GM19193 (cell line): ENCODE data around the gene CDH22.

Source experiments
- POLR2A ChIP-seq: IDR thresholded peaks from 4 replicates; pipeline ENCODE4 v1.6.1; 2011; ENCODE audit not compliant: insufficient read depth, insufficient read length; ENCODE audit errors: extremely low read depth

The CDH22 gene

GRCh38 chr20:46300281-46300680, 8.0 kb downstream of the CDH22 start:
- TF ChIP-seq POLR2A, result no peak

DNA sequence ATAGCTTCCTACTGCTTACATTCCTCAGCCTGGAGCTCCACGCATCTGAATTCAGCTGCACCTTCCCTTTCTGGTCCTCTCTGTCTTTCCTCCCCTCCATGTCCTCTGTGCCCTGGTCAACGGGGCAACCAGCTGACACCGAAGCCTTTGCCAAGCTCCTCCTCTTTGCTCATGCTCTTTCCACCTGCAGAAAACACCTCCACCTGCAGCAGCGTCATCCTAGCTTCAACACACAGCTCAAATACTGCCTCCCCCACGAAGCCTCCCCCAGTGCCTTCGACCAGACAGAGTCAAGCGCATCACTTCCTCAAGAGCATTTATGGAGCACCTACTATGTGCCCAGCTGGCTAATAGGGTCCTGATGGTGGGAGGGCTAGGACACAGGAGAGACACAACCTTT, 9.2 kb downstream of the CDH22 start:
- TF ChIP-seq POLR2A, result no peak

- no peak for TF ChIP-seq POLR2A
These were observed 9.9 kb downstream of the CDH22 start for GRCh38 chr20:46298374-46298773.

GRCh38 chr20:46296526-46297250, 11.6 kb downstream of the CDH22 start:
- no peak for TF ChIP-seq POLR2A

DNA sequence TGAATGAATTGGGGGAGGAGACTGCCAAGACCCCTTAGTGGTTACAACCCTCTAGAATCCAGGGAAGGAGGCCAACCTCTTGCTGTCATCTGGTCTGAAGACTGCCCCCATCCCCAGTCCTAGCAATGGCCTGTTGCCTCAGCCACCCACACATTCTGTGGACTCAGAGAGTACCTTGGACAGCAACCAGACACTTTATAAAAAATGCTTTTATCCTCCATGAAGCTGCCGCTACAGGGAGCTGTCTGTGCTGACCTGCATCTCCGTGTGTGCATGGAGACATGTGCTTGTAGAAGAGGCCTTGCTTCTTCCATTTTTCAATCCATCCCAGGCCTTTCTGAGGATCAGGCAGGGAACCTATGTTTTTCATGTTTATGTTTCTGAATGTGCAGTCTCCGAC, 15.2 kb downstream of the CDH22 start:
- TF ChIP-seq POLR2A, result no peak

GRCh38 chr20:46291401-46291800, 16.9 kb downstream of the CDH22 start:
- TF ChIP-seq POLR2A, result no peak

GRCh38 chr20:46289432-46289831, 18.9 kb downstream of the CDH22 start:
- TF ChIP-seq POLR2A, result no peak

DNA sequence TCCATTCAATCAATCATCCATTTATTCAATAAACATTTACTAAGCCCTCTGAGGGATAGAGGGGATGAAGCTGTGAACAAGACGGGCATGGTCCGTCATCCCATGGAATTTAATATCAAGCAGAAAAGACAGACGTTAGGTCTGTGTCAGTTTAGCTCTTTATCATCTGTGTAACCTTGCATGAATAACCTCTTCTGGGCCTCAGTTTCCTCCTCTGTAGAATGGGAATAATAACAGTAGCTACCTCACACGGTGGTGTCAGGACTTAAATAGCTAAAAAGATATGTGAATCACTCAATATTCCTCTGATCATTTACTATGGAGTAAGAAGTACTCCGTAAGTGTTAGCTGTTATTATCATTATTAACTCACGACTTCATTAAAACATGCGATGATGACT, 21.3 kb downstream of the CDH22 start:
- no peak for TF ChIP-seq POLR2A

DNA sequence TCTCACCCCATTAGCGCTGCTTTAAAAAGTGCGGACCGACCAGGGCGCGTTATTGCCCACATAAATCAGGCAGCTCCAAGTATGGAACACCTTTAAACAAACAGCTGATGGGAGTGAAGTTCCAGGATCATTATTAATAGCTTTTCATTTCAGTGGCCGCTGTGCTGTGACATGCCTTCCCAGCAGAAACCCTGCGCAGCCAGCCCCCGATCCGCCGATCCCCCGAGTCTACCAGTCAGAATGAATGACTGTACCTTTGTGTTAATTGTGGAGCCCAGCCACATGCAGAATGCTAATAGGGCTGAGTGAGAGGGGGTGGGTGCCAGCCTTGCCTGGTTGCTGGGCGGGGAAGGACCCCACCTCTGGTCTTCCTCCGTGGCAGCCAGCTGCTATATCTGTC, 21.9 kb downstream of the CDH22 start:
- no peak for TF ChIP-seq POLR2A

GRCh38 chr20:46285740-46286139, 22.6 kb downstream of the CDH22 start:
- no peak for TF ChIP-seq POLR2A

GRCh38 chr20:46285072-46285471, 23.2 kb downstream of the CDH22 start:
- TF ChIP-seq POLR2A, result no peak

GRCh38 chr20:46284040-46284427, 24.3 kb downstream of the CDH22 start:
- TF ChIP-seq POLR2A, result no peak

GRCh38 chr20:46283426-46284039, 24.8 kb downstream of the CDH22 start:
- no peak for TF ChIP-seq POLR2A

DNA sequence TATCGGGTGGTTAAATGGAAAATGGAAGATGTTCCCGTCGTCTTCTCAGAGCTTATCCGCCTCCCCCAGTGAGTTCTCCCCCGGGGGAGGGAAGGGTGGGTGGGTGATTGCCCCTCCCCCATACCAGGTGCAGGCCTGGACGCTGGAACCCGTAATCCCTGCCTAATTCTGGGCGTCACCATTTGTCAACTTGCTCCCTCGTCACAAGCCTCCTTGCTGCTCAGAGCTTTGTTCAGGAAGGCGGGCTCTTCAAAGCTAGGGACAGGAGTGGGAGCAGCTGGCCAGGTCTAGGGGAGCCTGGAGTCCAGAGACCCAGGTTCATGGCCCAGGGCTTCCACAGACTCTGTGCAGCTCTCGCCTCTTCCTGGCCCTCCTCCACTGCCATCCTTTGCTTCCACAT, 25.6 kb downstream of the CDH22 start:
- TF ChIP-seq POLR2A, result no peak

GRCh38 chr20:46279103-46279502, 29.2 kb downstream of the CDH22 start:
- TF ChIP-seq POLR2A, result no peak

DNA sequence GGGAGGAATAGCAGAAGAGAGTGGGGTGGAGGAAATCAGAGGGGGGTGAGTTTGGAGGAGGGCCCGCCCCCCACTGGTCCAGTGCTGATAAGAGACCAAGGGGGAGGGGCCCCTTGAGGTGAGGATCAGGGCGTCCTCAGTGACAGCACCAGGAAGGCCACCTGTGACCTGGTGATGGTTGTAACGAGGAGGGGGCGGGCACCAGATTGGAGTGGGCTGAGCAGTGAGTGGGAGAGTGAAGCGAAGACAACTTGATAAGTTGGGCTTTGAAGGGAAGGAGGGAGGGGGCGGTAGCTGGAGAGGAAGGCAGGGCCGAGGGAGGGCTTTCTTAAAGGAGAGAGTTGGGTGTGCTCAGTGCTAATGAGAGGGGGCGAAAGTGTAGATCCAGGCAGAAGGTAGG, 30.7 kb downstream of the CDH22 start:
- TF ChIP-seq POLR2A, result no peak
